HG02884 (cell line): ENCODE measurements around the gene TTC6.

Experiments used
- ATAC-seq: cut with Tn5 transposase; IDR thresholded peaks from one replicate; pipeline ENCODE4 v1.9.1; 2021; ENCODE audit warnings: mild to moderate bottlenecking, moderate library complexity; ENCODE audit not compliant: unreplicated experiment

The TTC6 gene

GRCh38 chr14:37618498-37619028, 23.1 kb downstream of the TTC6 start:
- ATAC-seq = no peak

GRCh38 chr14:37620856-37621255, 25.4 kb downstream of the TTC6 start:
- no peak for ATAC-seq

GRCh38 chr14:37622231-37622923, 26.9 kb downstream of the TTC6 start:
- no peak for ATAC-seq

- no peak for ATAC-seq
These were observed 28.1 kb downstream of the TTC6 start for GRCh38 chr14:37623426-37623951.

GRCh38 chr14:37623971-37624370, 28.5 kb downstream of the TTC6 start:
- ATAC-seq = no peak

GRCh38 chr14:37625597-37626595, 30.5 kb downstream of the TTC6 start:
- ATAC-seq = no peak

GRCh38 chr14:37637341-37637740, 41.9 kb downstream of the TTC6 start:
- no peak for ATAC-seq

- no peak for ATAC-seq
These were observed 43.2 kb downstream of the TTC6 start for GRCh38 chr14:37638599-37638998.

GRCh38 chr14:37641117-37641516, 45.7 kb downstream of the TTC6 start:
- no peak for ATAC-seq

- ATAC-seq = no peak
These were observed 46.7 kb downstream of the TTC6 start for GRCh38 chr14:37642125-37642524.

GRCh38 chr14:37643701-37644100, 48.3 kb downstream of the TTC6 start:
- no peak for ATAC-seq
